Neuronal stem cell (in vitro differentiated cells): ENCODE measurements around the gene CEND1.

Experiments
- DNase-seq: peaks from one replicate; pipeline ENCODE4 v3.0.0-alpha.2; 2013; ENCODE audit warnings: low spot score
- H2AFZ ChIP-seq: one replicate; pipeline ENCODE4 v1.6.1; 2013; ENCODE audit warnings: mild to moderate bottlenecking, low read length, inconsistent platforms
- H2AK5ac ChIP-seq: 2 replicates; pipeline ENCODE4 v1.6.1; 2013; ENCODE audit warnings: low read depth, mild to moderate bottlenecking, inconsistent platforms, low read length, moderate library complexity, mixed read lengths
- H2BK120ac ChIP-seq: 2 replicates; pipeline ENCODE4 v1.6.1; 2013; ENCODE audit warnings: low read depth, mild to moderate bottlenecking, inconsistent platforms, low read length, moderate library complexity, mixed read lengths
- H2BK12ac ChIP-seq: one replicate; pipeline ENCODE4 v1.6.1; 2013; ENCODE audit warnings: low read length, inconsistent platforms
- H2BK15ac ChIP-seq: 2 replicates; pipeline ENCODE4 v1.6.1; 2013; ENCODE audit warnings: mild to moderate bottlenecking, low read length, inconsistent platforms, mixed read lengths
- H2BK5ac ChIP-seq: one replicate; pipeline ENCODE4 v1.6.1; 2013; ENCODE audit warnings: inconsistent platforms, mild to moderate bottlenecking, low read length, moderate library complexity
- H3K14ac ChIP-seq: one replicate; pipeline ENCODE4 v1.6.1; 2013; ENCODE audit warnings: low read length, inconsistent platforms
- H3K18ac ChIP-seq: 2 replicates; pipeline ENCODE4 v1.6.1; 2013; ENCODE audit warnings: low read length, inconsistent platforms
- H3K23ac ChIP-seq: 2 replicates; pipeline ENCODE4 v1.6.1; 2013; ENCODE audit warnings: low read depth, mild to moderate bottlenecking, mixed read lengths, low read length, inconsistent platforms; ENCODE audit not compliant: poor library complexity
- H3K27ac ChIP-seq: replicated peaks from 3 replicates; pipeline ENCODE4 v1.5.1; 2013; ENCODE audit warnings: low read length, inconsistent platforms
- H3K27me3 ChIP-seq, 3 experiments: 2 replicates each; pipeline ENCODE4 v1.6.1; 2013; ENCODE audit warnings: low read length in 3 of 3, mild to moderate bottlenecking in 2 of 3, inconsistent platforms in 1 of 3, low read depth in 1 of 3, mixed read lengths in 1 of 3, moderate library complexity in 1 of 3; ENCODE audit not compliant: control insufficient read depth in 3 of 3, insufficient read depth in 3 of 3
- H3K36me3 ChIP-seq, 2 donors: replicated peaks in 1 of 2; 2 replicates each; pipeline ENCODE4 v1.6.1; 2013; ENCODE audit warnings: low read length in 2 of 2; ENCODE audit not compliant: control insufficient read depth in 2 of 2, insufficient read depth in 2 of 2
- H3K4ac ChIP-seq: 2 replicates; pipeline ENCODE4 v1.6.1; 2013; ENCODE audit warnings: inconsistent platforms, mild to moderate bottlenecking, low read length, moderate library complexity
- H3K4me1 ChIP-seq, 2 donors: 1 replicate in 1 of 2; 2 replicates in 1 of 2; pipeline ENCODE4 v1.6.1; 2013; ENCODE audit warnings: low read length in 2 of 2, low read depth in 1 of 2; ENCODE audit not compliant: control insufficient read depth in 2 of 2, insufficient read depth in 1 of 2
- H3K4me2 ChIP-seq: one replicate; pipeline ENCODE4 v1.6.1; 2013; ENCODE audit warnings: mild to moderate bottlenecking, low read length, inconsistent platforms; ENCODE audit not compliant: insufficient read depth, poor library complexity, severe bottlenecking
- H3K4me3 ChIP-seq, 2 donors: 2 replicates each; pipeline ENCODE4 v1.5.1; 2013; ENCODE audit warnings: low read length in 2 of 2, mild to moderate bottlenecking in 2 of 2, inconsistent platforms in 1 of 2, moderate library complexity in 1 of 2
- H3K79me1 ChIP-seq: one replicate; pipeline ENCODE4 v1.6.1; 2013; ENCODE audit warnings: low read depth, mild to moderate bottlenecking, inconsistent platforms, low read length, moderate library complexity
- H3K9ac ChIP-seq: one replicate; pipeline ENCODE4 v1.6.1; 2013; ENCODE audit warnings: mild to moderate bottlenecking, low read depth, low read length, inconsistent platforms; ENCODE audit not compliant: poor library complexity
- H3K9me3 ChIP-seq, 2 donors: replicated peaks in 1 of 2; 2 replicates each; pipeline versions ENCODE3 to v1.6.1; 2013; ENCODE audit warnings: low read length in 2 of 2, mild to moderate bottlenecking in 2 of 2, inconsistent platforms in 1 of 2, low read depth in 1 of 2, mixed read lengths in 1 of 2, moderate library complexity in 1 of 2; ENCODE audit not compliant: control insufficient read depth in 2 of 2, insufficient read depth in 1 of 2
- H4K8ac ChIP-seq: one replicate; pipeline ENCODE4 v1.6.1; 2013; ENCODE audit warnings: low read depth, mild to moderate bottlenecking, inconsistent platforms, low read length, moderate library complexity
- H4K91ac ChIP-seq: one replicate; pipeline ENCODE4 v1.6.1; 2013; ENCODE audit warnings: low read length, low read depth, mild to moderate bottlenecking, inconsistent platforms; ENCODE audit not compliant: poor library complexity
- WGBS, 2 donors: extraction: QIAGEN DNeasy Blood & Tissue Kit; methylation state at CpG; one replicate each; pipeline ENCODE4 v1.1.7; 2013; ENCODE audit warnings: missing lambda C conversion rate in 2 of 2, mixed read lengths in 1 of 2; ENCODE audit not compliant: insufficient read length in 2 of 2, insufficient replicate concordance in 1 of 2; ENCODE audit errors: extremely low coverage in 2 of 2; 5-methylcytosine and 5-hydroxymethylcytosine counted together

Gene CEND1

DNA sequence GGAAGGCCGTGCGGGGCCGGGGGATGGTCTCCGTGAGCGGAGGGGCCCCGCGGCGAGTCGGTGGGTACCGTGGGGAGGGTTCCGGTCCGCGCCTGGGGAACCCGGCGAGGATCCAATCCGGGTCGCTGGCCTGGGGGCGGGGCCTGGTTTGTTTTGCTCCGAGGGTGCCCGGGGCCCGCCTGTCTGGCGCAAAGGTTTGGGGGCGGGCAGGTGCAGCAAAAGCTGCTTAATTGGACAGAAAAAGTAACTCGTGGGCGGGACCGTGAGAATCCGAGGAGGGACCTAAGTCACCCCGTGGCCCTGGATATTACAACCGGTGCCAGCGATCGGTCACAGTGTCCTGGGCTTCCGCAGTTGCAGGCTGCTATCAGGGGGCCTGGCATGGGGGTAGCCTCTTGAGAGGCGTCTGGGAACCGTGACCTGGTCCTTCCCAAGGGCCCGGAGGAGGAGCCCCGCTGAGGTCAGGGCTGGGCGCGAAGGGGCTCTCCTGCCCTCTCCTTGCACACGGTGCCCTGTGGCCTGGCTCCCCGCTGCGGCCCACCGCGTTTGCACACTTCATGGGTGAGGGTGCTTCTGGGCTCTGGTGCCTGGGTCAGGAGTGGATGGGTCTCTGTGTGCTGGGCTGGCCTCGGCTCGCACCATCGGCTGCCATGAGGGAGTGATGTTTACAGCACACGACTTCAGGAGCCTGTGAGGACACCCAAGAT lies 30.2 kb upstream of the CEND1 start:
- Histone ChIP-seq H3K4me2 (peak overlapping the region; percentile 83), H4K91ac (no peak overlapping the region), H3K18ac (peak overlapping the region; percentile 99), H3K9me3 (peaks cover 0 to 2% of the 10 kb centered on the region in 2 donors), H3K9ac (peak overlapping the region; percentile 95), H2AK5ac (peak overlapping the region; percentile 94), H2BK12ac (peak overlapping the region; percentile 30), H3K4ac (peak overlapping the region; percentile 77), H2BK5ac (no peak overlapping the region), H2AFZ (peak overlapping the region; percentile 94), H3K14ac (peak overlapping the region; percentile 47), H3K27ac (no peak overlapping the region), H4K8ac (no peak overlapping the region), H2BK15ac (peak overlapping the region; percentile 91), H3K23ac (peak overlapping the region; percentile 98), H3K4me1 (peaks cover 12 to 15% of the 10 kb centered on the region in 2 donors), H3K79me1 (peaks cover 6% of the 10 kb centered on the region), H2BK120ac (no peak overlapping the region), H3K27me3 (no peaks in the 10 kb centered on the region), H3K4me3 (peak overlapping the region; percentile 92 to 99), H3K36me3 (peaks cover 0 to 35% of the 10 kb centered on the region in 2 donors)
- no CpG with 5 or more reads among the region's 47 CpGs for WGBS, 2 donors
- DNase-seq, result no peak

DNA sequence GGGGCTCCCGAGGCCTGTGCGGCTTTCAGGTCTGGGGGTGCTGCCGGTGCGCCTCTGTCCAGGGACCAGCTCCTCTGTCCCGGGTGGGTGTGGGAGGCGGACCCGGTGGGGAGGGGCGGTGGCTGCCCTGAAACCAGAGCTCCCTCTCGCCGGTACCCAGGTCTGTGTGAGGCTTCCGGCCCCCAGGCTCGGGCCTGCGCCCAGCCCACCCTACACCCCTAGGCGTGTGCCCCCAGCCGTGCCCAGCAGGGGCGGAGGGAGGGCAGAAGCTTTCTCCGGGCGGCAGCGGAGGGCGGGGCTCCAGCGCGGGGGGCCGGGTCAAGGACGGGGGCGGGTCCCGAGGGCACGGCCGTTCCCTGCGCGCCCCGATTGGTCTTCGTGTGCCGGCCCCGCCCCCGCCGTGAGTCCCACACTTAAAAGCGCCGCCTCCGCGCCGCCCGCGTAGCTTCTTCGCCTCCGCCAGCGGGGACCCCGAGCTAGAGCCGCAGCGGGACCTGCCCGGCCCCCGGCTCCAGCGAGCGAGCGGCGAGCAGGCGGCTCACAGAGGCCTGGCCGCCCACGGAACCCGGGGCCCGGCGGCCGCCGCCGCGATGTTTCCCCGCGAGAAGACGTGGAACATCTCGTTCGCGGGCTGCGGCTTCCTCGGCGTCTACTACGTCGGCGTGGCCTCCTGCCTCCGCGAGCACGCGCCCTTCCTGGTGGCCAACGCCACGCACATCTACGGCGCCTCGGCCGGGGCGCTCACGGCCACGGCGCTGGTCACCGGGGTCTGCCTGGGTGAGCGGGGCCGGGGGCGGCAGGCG lies 29.4 kb upstream of the CEND1 start:
- peak overlapping the region; percentile 92 to 99 for H3K4me3 ChIP-seq
- peak overlapping the region; percentile 87 for H2BK5ac ChIP-seq
- H3K4ac ChIP-seq, result peak overlapping the region; percentile 37
- H2BK120ac ChIP-seq, result no peak overlapping the region
- peak overlapping the region; percentile 94 for H3K14ac ChIP-seq
- no CpG with 5 or more reads among the region's 96 CpGs for WGBS, 2 donors
- H3K79me1 ChIP-seq, result peaks cover 5% of the 10 kb centered on the region
- H3K4me1 ChIP-seq, result peaks cover 12 to 15% of the 10 kb centered on the region in 2 donors
- peak overlapping the region; percentile 83 for H3K4me2 ChIP-seq
- peak; percentile 87 for DNase-seq
- H3K36me3 ChIP-seq, result peaks cover 0 to 33% of the 10 kb centered on the region in 2 donors
- H3K9ac ChIP-seq, result peak overlapping the region; percentile 95
- H3K9me3 ChIP-seq, result peaks cover 0 to 2% of the 10 kb centered on the region in 2 donors
- H3K23ac ChIP-seq, result peak overlapping the region; percentile 98
- H2AFZ ChIP-seq, result peak overlapping the region; percentile 94
- no peak overlapping the region for H4K8ac ChIP-seq
- H2AK5ac ChIP-seq, result peak overlapping the region; percentile 100
- no peak overlapping the region for H4K91ac ChIP-seq
- H2BK15ac ChIP-seq, result peak overlapping the region; percentile 96
- H3K27ac ChIP-seq, result peak overlapping the region; percentile 67
- H3K27me3 ChIP-seq, result no peaks in the 10 kb centered on the region
- H3K18ac ChIP-seq, result peak overlapping the region; percentile 99
- H2BK12ac ChIP-seq, result peak overlapping the region; percentile 60

DNA sequence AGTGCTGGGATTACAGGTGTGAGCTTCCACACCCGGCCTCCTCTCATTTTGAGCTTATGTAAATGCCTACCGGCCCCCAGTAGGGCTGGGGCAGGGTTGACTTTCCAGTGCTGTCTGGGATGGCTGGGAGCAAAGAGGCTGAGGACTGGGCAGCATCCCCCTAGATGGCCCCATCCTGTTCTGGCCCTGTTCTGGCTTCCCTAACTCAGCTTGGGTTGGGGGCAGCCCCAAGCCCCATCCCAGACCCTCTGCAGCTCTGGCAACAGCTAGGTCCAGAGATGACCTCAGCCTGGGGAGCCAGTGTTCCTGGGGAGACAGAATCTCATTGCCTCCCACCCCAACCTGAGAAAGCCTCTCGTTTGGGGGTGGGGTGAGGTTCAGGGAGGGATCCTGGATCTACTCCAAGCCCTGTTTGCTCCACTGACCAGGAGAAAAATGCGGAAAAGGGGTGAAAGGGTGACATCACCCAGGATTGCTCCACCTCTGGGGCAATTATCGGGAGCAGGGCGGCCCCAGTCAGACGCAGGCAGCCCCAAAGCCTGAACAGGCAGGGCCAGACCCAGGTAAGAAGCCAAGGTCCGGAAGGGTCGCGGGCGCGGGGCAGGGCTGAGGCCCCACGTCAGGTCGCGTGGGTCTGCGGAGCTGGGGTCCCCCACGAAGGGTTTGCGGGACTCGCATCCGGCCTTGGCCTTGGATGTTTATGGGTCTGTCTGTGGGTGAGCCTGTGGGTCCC lies 28.7 kb upstream of the CEND1 start, which contains the start of gene PNPLA2:
Gene PNPLA2 (plus strand): TSS at position 519 of the 733 bp plus-strand sequence. CDS start 805 bp downstream, outside the sequence.
- H3K9ac ChIP-seq, result peak within 1 kb of the TSS; percentile 95
- peak within 1 kb of the TSS; percentile 37 for H3K4ac ChIP-seq
- peak within 1 kb of the TSS; percentile 96 for H2BK15ac ChIP-seq
- H3K23ac ChIP-seq, result peak within 1 kb of the TSS; percentile 98
- H3K27ac ChIP-seq, result peak within 1 kb of the TSS; percentile 67
- H3K27me3 ChIP-seq, result no peaks in the 10 kb centered on the region
- H2AFZ ChIP-seq, result peak within 1 kb of the TSS; percentile 94
- no CpG with 5 or more reads among the region's 20 CpGs for WGBS, 2 donors
- H2BK120ac ChIP-seq, result no peak within 1 kb of the TSS
- H4K8ac ChIP-seq, result no peak within 1 kb of the TSS
- H3K36me3 ChIP-seq, result peaks cover 4 to 30% of the 10 kb centered on the region in 2 donors
- DNase-seq, result no peak
- H3K4me1 ChIP-seq, result peaks cover 12 to 15% of the 10 kb centered on the region in 2 donors
- H3K9me3 ChIP-seq, result peaks cover 0 to 2% of the 10 kb centered on the region in 2 donors
- H3K14ac ChIP-seq, result peak within 1 kb of the TSS; percentile 94
- H3K18ac ChIP-seq, result peak within 1 kb of the TSS; percentile 99
- peak within 1 kb of the TSS; percentile 87 for H2BK5ac ChIP-seq
- H3K79me1 ChIP-seq, result peaks cover 7% of the 10 kb centered on the region
- peak within 1 kb of the TSS; percentile 60 for H2BK12ac ChIP-seq
- peak within 1 kb of the TSS; percentile 92 to 99 for H3K4me3 ChIP-seq
- no peak within 1 kb of the TSS for H4K91ac ChIP-seq
- peak within 1 kb of the TSS; percentile 83 for H3K4me2 ChIP-seq
- H2AK5ac ChIP-seq, result peak within 1 kb of the TSS; percentile 100
